ENCODE measurements around the gene ANKRD24.
A peak's percentile ranks its signal among the peaks of the same experiment; 100 is the strongest.
"Not testable (repeated sequence)": the region's sequence is repeated elsewhere in the genome, so short reads cannot be mapped to it uniquely, and the experiment has no call there.

Gene ANKRD24

DNA sequence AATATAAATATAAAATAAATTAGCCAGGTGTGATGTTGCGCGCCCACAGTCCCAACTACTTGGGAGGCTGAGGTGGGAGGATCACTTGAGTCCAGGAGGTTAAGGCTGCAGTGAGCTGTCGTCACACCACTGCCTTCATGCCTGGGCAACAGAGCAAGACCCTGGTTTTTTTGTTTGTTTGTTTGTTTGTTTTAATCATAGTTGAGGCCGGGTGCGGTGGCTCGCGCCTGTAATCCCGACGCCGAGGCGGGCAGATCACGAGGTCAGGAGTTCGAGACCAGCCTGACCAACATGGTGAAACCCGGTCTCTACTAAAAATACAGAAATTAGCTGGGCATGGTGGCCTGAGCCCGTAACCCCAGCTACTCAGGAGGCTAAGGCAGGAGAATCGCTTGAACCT lies 55.0 kb downstream of the ANKRD24 start:
- Mint-ChIP-seq H3K4me1 (ENCODE audit: low read depth) (peaks cover 26% of the 10 kb centered on the region), H3K27me3 (peaks cover 18% of the 10 kb centered on the region)
- H3K4me3 Mint-ChIP-seq; H3K27ac Mint-ChIP-seq; H3K36me3 Mint-ChIP-seq (ENCODE audit: low read depth); H3K9me3 Mint-ChIP-seq; intact Hi-C loops (cut with micrococcal nuclease): not testable (repeated sequence)

DNA sequence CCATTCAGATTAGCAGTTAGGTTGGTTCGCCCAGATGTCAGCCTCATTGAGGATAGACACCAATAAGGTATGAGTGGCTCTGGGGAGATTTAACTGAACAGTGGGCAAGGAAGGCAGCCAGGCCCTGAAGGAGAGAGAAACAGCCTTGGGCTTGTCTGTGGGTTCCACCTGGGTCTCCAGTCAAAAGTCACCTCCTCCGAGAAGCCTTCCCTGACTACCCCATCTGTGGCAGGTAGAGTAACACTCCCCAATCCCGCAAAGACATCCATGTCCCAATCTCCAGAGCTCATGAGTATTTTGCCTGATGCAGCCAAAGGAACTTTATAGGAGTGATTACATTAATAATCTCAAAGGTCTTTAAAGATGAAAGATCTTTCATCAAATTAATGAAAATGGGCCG lies 56.3 kb downstream of the ANKRD24 start:
- intact Hi-C loops (cut with micrococcal nuclease), result no loop called here
- Mint-ChIP-seq H3K36me3 (ENCODE audit: low read depth) (no peaks in the 10 kb centered on the region), H3K27me3 (peaks cover 12% of the 10 kb centered on the region)

GRCh38 chr19:4241824-4242430 lies 59.4 kb downstream of the ANKRD24 start:
- peak overlapping the region; percentile 80 for H3K27ac Mint-ChIP-seq
- peaks cover 7% of the 10 kb centered on the region for H3K36me3 Mint-ChIP-seq (ENCODE audit: low read depth)
- H3K4me1 Mint-ChIP-seq (ENCODE audit: low read depth), result peaks cover 36% of the 10 kb centered on the region
- intact Hi-C loops (cut with micrococcal nuclease), result no loop called here
- no peak overlapping the region for H3K4me3 Mint-ChIP-seq
- no peaks in the 10 kb centered on the region for H3K9me3 Mint-ChIP-seq
- H3K27me3 Mint-ChIP-seq, result peaks cover 3% of the 10 kb centered on the region

More for the DNA sequence above, 56.3 kb downstream of the ANKRD24 start:
- Mint-ChIP-seq H3K4me3 (no peak overlapping the region), H3K27ac (no peak overlapping the region), H3K4me1 (ENCODE audit: low read depth) (peaks cover 28% of the 10 kb centered on the region), H3K9me3 (no peaks in the 10 kb centered on the region)

GRCh38 chr19:4245938-4246337 lies 63.4 kb downstream of the ANKRD24 start:
- Mint-ChIP-seq H3K27ac (peak overlapping the region; percentile 99), H3K4me1 (ENCODE audit: low read depth) (peaks cover 30% of the 10 kb centered on the region), H3K36me3 (ENCODE audit: low read depth) (peaks cover 39% of the 10 kb centered on the region)
- intact Hi-C loops (cut with micrococcal nuclease), result loop anchor here (5.0 kb wide), 2 partner anchors 96 to 226 kb away; partner anchors contain the start of genes HDGFL2 and MPND
- H3K9me3 Mint-ChIP-seq, H3K27me3 Mint-ChIP-seq, H3K4me3 Mint-ChIP-seq: not testable (repeated sequence)

DNA sequence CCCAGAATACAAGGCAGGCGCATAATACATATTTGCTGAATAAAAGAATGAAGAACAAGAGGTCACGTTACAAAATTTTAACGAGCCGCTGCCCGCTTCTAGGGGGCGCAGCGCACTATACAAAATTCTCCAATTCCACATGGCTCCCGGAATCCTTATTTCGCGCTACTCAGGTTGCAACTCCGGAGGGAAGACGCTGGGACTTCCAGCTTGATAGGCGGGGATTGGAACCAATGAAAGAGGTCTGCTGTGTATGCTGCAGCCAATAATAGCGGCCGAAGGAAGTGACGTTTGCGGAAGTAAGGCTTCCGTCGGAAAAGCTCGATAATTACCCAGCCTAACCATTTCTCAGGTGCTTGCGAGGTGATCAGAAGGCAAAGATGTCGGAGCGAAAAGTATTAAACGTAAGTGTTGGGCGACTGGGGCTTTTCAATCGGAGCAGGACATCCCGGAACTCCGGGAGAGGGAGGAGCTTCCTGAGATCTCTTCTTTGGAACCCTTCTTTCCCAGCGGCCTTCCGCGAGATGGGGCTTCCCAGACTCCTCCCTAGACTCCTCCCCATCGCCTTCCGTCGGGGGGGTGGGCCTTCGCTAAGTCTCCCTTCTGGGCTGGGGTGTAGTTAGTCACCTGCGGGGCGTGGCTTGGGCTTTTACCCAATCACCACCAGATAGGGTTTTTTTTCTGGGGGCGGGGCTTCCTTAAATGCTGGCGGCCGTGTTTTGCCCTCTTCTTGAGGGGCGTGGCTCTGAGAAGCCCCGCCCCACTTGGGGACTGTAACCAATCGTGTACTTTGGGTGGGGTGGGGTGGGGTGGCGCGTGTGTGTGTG lies 64.5 kb downstream of the ANKRD24 start, which contains the start of gene YJU2:
YJU2 (plus strand) TSS at position 314 of the 827 bp plus-strand sequence; CDS start at position 381, 67 bp downstream.
- H3K4me3 Mint-ChIP-seq, result peak within 1 kb of the TSS; percentile 92
- H3K36me3 Mint-ChIP-seq (ENCODE audit: low read depth), result peaks cover 49% of the 10 kb centered on the region
- intact Hi-C loops (cut with micrococcal nuclease), result loop anchor here (5.0 kb wide), 2 partner anchors 95 to 225 kb away; partner anchors contain the start of genes HDGFL2 and MPND
- H3K27me3 Mint-ChIP-seq, result no peaks in the 10 kb centered on the region
- no peaks in the 10 kb centered on the region for H3K9me3 Mint-ChIP-seq
- H3K4me1 Mint-ChIP-seq (ENCODE audit: low read depth), result peaks cover 23% of the 10 kb centered on the region
- H3K27ac Mint-ChIP-seq, result peak within 1 kb of the TSS; percentile 99

- Mint-ChIP-seq H3K27me3 (no peaks in the 10 kb centered on the region), H3K4me3 (no peak overlapping the region), H3K27ac (no peak overlapping the region), H3K9me3 (no peaks in the 10 kb centered on the region), H3K36me3 (ENCODE audit: low read depth) (peaks cover 97% of the 10 kb centered on the region), H3K4me1 (ENCODE audit: low read depth) (peaks cover 16% of the 10 kb centered on the region)
- intact Hi-C loops (cut with micrococcal nuclease), result no loop called here
These were observed 74.1 kb downstream of the ANKRD24 start for GRCh38 chr19:4256563-4256962.

DNA sequence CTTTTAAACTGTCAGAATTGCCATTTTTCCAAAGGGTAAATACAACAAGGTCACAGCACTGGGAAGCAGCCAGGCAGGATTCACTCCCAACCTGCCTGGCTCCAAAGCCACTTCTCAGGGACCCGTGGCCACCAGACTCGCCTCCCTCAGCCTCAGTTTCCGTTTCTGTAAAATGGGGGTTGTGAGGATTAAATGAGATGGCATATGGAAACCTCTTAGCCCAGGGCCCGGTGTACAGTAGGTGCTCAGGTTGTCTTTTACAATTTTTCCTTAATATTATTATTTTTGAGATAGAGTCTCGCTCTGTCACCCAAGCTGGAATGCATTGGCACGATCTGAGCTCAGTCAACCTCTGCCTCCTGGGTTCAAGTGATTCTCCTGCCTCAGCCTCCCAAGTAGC lies 74.5 kb downstream of the ANKRD24 start:
- Mint-ChIP-seq H3K4me3 (no peak overlapping the region), H3K27me3 (no peaks in the 10 kb centered on the region), H3K9me3 (no peaks in the 10 kb centered on the region), H3K4me1 (ENCODE audit: low read depth) (peaks cover 16% of the 10 kb centered on the region), H3K36me3 (ENCODE audit: low read depth) (peaks cover 97% of the 10 kb centered on the region), H3K27ac (no peak overlapping the region)
- intact Hi-C loops (cut with micrococcal nuclease), result no loop called here

GRCh38 chr19:4258181-4258580 lies 75.7 kb downstream of the ANKRD24 start:
- peaks cover 16% of the 10 kb centered on the region for H3K4me1 Mint-ChIP-seq (ENCODE audit: low read depth)
- intact Hi-C loops (cut with micrococcal nuclease), result no loop called here
- H3K4me3 Mint-ChIP-seq, result no peak overlapping the region
- H3K9me3 Mint-ChIP-seq, result no peaks in the 10 kb centered on the region
- H3K27ac Mint-ChIP-seq, result no peak overlapping the region
- no peaks in the 10 kb centered on the region for H3K27me3 Mint-ChIP-seq
- peaks cover 97% of the 10 kb centered on the region for H3K36me3 Mint-ChIP-seq (ENCODE audit: low read depth)

DNA sequence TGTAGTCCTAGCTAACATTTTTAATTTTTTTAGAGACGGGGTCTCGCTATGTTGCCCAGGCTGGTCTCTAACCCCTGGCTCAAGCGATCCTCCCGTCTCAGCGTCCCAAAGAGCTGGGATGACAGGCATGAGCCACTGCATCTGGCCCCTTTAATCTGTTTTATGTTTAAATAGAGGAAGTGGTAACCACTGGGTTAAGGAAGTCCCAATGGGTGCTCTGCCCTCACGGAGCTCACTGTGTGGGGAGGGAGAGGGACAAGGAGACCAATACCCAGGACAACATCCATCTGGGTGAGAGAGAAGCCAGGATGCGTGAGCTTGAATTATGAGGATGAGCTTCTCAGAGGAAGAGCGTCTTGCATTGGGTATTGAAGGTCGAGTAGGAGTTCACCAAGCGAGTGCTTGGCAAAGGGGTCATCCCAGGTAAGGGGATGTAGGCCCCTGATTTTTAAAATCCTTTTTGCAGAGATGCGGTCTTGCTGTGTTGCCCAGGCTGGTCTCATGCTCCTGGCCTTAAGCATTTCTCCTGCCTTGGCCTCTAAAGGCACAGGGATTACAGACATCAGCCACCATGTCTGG lies 78.2 kb downstream of the ANKRD24 start:
- no peak overlapping the region for H3K4me3 Mint-ChIP-seq
- peak overlapping the region; percentile 51 for H3K27ac Mint-ChIP-seq
- H3K36me3 Mint-ChIP-seq (ENCODE audit: low read depth), result peaks cover 97% of the 10 kb centered on the region
- H3K9me3 Mint-ChIP-seq, result no peaks in the 10 kb centered on the region
- no peaks in the 10 kb centered on the region for H3K27me3 Mint-ChIP-seq
- intact Hi-C loops (cut with micrococcal nuclease), result no loop called here
- H3K4me1 Mint-ChIP-seq (ENCODE audit: low read depth), result peaks cover 30% of the 10 kb centered on the region

GRCh38 chr19:4264812-4265211 lies 82.3 kb downstream of the ANKRD24 start:
- no peaks in the 10 kb centered on the region for H3K27me3 Mint-ChIP-seq
- no peaks in the 10 kb centered on the region for H3K9me3 Mint-ChIP-seq
- no peak overlapping the region for H3K4me3 Mint-ChIP-seq
- H3K27ac Mint-ChIP-seq, result no peak overlapping the region
- peaks cover 44% of the 10 kb centered on the region for H3K4me1 Mint-ChIP-seq (ENCODE audit: low read depth)
- peaks cover 98% of the 10 kb centered on the region for H3K36me3 Mint-ChIP-seq (ENCODE audit: low read depth)
- intact Hi-C loops (cut with micrococcal nuclease), result no loop called here

- no peak overlapping the region for H3K4me3 Mint-ChIP-seq
- intact Hi-C loops (cut with micrococcal nuclease), result no loop called here
- H3K27ac Mint-ChIP-seq, result peak overlapping the region; percentile 47
- peaks cover 32% of the 10 kb centered on the region for H3K4me1 Mint-ChIP-seq (ENCODE audit: low read depth)
- H3K36me3 Mint-ChIP-seq (ENCODE audit: low read depth), result peaks cover 98% of the 10 kb centered on the region
- no peaks in the 10 kb centered on the region for H3K27me3 Mint-ChIP-seq
- H3K9me3 Mint-ChIP-seq, result no peaks in the 10 kb centered on the region
These were observed 83.9 kb downstream of the ANKRD24 start for GRCh38 chr19:4266253-4267000.

- peak overlapping the region; percentile 7 for H3K27ac Mint-ChIP-seq
- intact Hi-C loops (cut with micrococcal nuclease), result loop anchor here (1.0 kb wide), 1 partner anchor 85 kb away; no protein-coding TSS in a partner anchor
- H3K4me1 Mint-ChIP-seq (ENCODE audit: low read depth), result peaks cover 32% of the 10 kb centered on the region
- no peaks in the 10 kb centered on the region for H3K27me3 Mint-ChIP-seq
- no peaks in the 10 kb centered on the region for H3K9me3 Mint-ChIP-seq
- no peak overlapping the region for H3K4me3 Mint-ChIP-seq
- H3K36me3 Mint-ChIP-seq (ENCODE audit: low read depth), result peaks cover 95% of the 10 kb centered on the region
These were observed 84.8 kb downstream of the ANKRD24 start for GRCh38 chr19:4267101-4267900.
